ENCODE measurements around the gene DDIT4.

DNA sequence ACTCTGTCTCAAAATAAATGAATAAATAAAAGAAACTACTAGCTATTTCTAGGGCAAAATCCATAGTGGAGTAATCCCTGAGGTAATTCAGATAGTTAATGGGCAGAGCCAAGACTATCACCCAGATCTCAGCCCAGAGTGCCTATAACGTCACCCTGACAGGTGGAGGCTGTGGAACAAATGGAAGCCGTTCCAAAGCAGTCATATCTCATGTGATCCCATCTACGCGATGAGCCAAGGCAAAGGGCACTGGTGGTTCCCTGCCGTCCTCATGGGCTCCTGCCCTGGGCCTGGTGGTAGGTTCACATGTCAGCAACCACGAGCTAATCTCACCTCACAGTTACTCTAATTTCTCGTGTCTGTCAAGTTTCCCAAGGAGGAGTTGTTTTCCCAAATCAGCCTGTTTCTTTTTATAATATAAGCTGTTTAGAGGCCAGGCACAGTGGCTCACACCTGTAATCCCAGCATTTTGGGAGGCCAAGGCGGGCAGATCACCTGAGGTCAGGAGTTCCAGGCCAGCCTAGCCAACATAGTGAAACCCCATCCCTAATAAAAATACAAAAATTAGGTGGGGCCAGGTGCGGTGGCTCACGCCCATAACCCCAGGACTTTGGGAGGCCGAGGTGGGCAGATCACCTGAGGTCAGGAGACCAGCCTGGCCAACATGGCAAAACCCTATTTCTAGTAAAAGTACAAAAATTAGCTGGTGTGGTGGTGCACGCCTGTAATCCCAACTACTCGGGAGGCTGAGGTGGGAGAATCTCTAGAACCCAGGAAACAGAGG lies 35.1 kb upstream of the DDIT4 start:
- TF ChIP-seq, protein P1, sequence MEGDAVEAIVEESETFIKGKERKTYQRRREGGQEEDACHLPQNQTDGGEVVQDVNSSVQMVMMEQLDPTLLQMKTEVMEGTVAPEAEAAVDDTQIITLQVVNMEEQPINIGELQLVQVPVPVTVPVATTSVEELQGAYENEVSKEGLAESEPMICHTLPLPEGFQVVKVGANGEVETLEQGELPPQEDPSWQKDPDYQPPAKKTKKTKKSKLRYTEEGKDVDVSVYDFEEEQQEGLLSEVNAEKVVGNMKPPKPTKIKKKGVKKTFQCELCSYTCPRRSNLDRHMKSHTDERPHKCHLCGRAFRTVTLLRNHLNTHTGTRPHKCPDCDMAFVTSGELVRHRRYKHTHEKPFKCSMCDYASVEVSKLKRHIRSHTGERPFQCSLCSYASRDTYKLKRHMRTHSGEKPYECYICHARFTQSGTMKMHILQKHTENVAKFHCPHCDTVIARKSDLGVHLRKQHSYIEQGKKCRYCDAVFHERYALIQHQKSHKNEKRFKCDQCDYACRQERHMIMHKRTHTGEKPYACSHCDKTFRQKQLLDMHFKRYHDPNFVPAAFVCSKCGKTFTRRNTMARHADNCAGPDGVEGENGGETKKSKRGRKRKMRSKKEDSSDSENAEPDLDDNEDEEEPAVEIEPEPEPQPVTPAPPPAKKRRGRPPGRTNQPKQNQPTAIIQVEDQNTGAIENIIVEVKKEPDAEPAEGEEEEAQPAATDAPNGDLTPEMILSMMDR (IDR thresholded peaks at IDR 0.05 in 2 of 3, conservative IDR thresholded peaks at IDR 0.05 in 1 of 3; ENCODE audit: borderline replicate concordance in 1 of 3, insufficient read depth in 1 of 3, low read depth in 2 of 3, low read length in 2 of 3) = no peak
- TF ChIP-seq POLR2AphosphoS5 (IDR thresholded peaks at IDR 0.05; ENCODE audit: low read depth, low read length) (0 out of 2 replicates have a peak, but pooled peaks have one; percentile 26), EZH2phosphoT487 (IDR thresholded peaks at IDR 0.05; ENCODE audit: borderline replicate concordance) (no peak), POLR2A (IDR thresholded peaks at IDR 0.05; ENCODE audit: borderline replicate concordance, extremely low read depth, insufficient read depth, insufficient read length) (no peak), EZH2 (IDR thresholded peaks at IDR 0.05) (no peak), SP1 (IDR thresholded peaks at IDR 0.05; ENCODE audit: low read depth) (no peak)
- TF ChIP-seq, protein P2, sequence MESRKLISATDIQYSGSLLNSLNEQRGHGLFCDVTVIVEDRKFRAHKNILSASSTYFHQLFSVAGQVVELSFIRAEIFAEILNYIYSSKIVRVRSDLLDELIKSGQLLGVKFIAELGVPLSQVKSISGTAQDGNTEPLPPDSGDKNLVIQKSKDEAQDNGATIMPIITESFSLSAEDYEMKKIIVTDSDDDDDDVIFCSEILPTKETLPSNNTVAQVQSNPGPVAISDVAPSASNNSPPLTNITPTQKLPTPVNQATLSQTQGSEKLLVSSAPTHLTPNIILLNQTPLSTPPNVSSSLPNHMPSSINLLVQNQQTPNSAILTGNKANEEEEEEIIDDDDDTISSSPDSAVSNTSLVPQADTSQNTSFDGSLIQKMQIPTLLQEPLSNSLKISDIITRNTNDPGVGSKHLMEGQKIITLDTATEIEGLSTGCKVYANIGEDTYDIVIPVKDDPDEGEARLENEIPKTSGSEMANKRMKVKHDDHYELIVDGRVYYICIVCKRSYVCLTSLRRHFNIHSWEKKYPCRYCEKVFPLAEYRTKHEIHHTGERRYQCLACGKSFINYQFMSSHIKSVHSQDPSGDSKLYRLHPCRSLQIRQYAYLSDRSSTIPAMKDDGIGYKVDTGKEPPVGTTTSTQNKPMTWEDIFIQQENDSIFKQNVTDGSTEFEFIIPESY (IDR thresholded peaks at IDR 0.05; ENCODE audit: extremely low read depth, insufficient replicate concordance, low read length) = no peak
- TF ChIP-seq, protein P3, sequence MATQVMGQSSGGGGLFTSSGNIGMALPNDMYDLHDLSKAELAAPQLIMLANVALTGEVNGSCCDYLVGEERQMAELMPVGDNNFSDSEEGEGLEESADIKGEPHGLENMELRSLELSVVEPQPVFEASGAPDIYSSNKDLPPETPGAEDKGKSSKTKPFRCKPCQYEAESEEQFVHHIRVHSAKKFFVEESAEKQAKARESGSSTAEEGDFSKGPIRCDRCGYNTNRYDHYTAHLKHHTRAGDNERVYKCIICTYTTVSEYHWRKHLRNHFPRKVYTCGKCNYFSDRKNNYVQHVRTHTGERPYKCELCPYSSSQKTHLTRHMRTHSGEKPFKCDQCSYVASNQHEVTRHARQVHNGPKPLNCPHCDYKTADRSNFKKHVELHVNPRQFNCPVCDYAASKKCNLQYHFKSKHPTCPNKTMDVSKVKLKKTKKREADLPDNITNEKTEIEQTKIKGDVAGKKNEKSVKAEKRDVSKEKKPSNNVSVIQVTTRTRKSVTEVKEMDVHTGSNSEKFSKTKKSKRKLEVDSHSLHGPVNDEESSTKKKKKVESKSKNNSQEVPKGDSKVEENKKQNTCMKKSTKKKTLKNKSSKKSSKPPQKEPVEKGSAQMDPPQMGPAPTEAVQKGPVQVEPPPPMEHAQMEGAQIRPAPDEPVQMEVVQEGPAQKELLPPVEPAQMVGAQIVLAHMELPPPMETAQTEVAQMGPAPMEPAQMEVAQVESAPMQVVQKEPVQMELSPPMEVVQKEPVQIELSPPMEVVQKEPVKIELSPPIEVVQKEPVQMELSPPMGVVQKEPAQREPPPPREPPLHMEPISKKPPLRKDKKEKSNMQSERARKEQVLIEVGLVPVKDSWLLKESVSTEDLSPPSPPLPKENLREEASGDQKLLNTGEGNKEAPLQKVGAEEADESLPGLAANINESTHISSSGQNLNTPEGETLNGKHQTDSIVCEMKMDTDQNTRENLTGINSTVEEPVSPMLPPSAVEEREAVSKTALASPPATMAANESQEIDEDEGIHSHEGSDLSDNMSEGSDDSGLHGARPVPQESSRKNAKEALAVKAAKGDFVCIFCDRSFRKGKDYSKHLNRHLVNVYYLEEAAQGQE (IDR thresholded peaks at IDR 0.05; ENCODE audit: low read depth) = no peak
- TF ChIP-seq, protein P4, sequence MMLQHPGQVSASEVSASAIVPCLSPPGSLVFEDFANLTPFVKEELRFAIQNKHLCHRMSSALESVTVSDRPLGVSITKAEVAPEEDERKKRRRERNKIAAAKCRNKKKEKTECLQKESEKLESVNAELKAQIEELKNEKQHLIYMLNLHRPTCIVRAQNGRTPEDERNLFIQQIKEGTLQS (IDR thresholded peaks at IDR 0.05) = no peak

Data from HCT116 (cell line).